ENCODE measurements around the gene CMC1.
"Not testable (repeated sequence)": the region's sequence is repeated elsewhere in the genome, so short reads cannot be mapped to it uniquely, and the experiment has no call there.

CMC1 gene

GRCh38 chr3:28241221-28242160, at the start of gene CMC1:
CMC1 (plus strand) TSS chr3:28241619; CDS start chr3:28241794, 175 bp downstream.
- peak; percentile 94 for DNase-seq

GRCh38 chr3:28198161-28198560, 43.3 kb upstream of the CMC1 start:
- DNase-seq: no peak

GRCh38 chr3:28198974-28199373, 42.4 kb upstream of the CMC1 start:
- DNase-seq: no peak

GRCh38 chr3:28199643-28200042, 41.8 kb upstream of the CMC1 start:
- not testable (repeated sequence) for DNase-seq

GRCh38 chr3:28200366-28200848, 41.0 kb upstream of the CMC1 start:
- not testable (repeated sequence) for DNase-seq

- no peak for DNase-seq
These were observed 34.9 kb upstream of the CMC1 start for GRCh38 chr3:28206479-28206878.

- DNase-seq: no peak
These were observed 34.3 kb upstream of the CMC1 start for GRCh38 chr3:28207000-28207733.

- no peak for DNase-seq
These were observed 30.3 kb upstream of the CMC1 start for GRCh38 chr3:28210968-28211713.

GRCh38 chr3:28212681-28213080, 28.7 kb upstream of the CMC1 start:
- no peak for DNase-seq

- DNase-seq: no peak
These were observed 26.0 kb upstream of the CMC1 start for GRCh38 chr3:28215407-28215806.

GRCh38 chr3:28218071-28218916, 23.1 kb upstream of the CMC1 start:
- DNase-seq: no peak

GRCh38 chr3:28218917-28219198, 22.6 kb upstream of the CMC1 start:
- no peak for DNase-seq

GRCh38 chr3:28224430-28224829, 17.0 kb upstream of the CMC1 start:
- DNase-seq: no peak

GRCh38 chr3:28226020-28226419, 15.4 kb upstream of the CMC1 start:
- no peak for DNase-seq

- no peak for DNase-seq
These were observed 12.8 kb upstream of the CMC1 start for GRCh38 chr3:28228623-28229022.

- no peak for DNase-seq
These were observed 8.8 kb upstream of the CMC1 start for GRCh38 chr3:28232659-28233058.

GRCh38 chr3:28234454-28234853, 7.0 kb upstream of the CMC1 start:
- no peak for DNase-seq

- no peak for DNase-seq
These were observed 2.3 kb upstream of the CMC1 start for GRCh38 chr3:28239108-28239507.

- peak; percentile 21 for DNase-seq
These were observed 978 bp upstream of the CMC1 start for GRCh38 chr3:28240441-28240840.

- DNase-seq: no peak
These were observed 1.1 kb downstream of the CMC1 start for GRCh38 chr3:28242519-28242918.

- DNase-seq: no peak
These were observed 2.1 kb downstream of the CMC1 start for GRCh38 chr3:28243424-28244106.

- DNase-seq: no peak
These were observed 3.1 kb downstream of the CMC1 start for GRCh38 chr3:28244491-28244890.
